Germinal center (tissue), 1 donor: ENCODE data around the gene ITGA6.

ENCODE experiments used
- DNase-seq: peaks from one replicate; pipeline ENCODE4 v3.0.0; 2012; ENCODE audit warnings: mixed read lengths, low spot score

ITGA6 gene

GRCh38 chr2:172465417-172466334, 38.3 kb downstream of the ITGA6 start:
- peak; percentile 47 for DNase-seq

DNA sequence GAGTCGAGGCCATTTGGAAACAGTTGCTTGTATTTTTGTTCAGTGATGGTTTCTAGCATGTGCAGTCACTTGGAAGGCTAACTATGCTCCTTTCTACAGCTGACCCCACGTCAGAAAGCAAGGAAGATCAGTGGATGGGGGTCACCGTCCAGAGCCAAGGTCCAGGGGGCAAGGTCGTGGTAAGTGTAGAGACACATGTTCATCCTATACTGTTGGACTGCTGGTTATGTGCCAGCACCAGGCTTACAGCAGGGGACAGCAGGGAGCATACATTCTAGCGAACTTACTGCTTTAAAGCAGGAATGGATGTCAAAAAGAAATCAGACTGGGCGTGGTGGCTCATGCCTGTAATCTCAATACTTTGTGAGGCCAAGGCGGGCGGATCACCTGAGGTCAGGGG, 40.0 kb downstream of the ITGA6 start:
- no peak for DNase-seq

- DNase-seq, result no peak
Observed at GRCh38 chr2:172470958-172471922, 43.9 kb downstream of the ITGA6 start.

GRCh38 chr2:172472446-172473033, 45.2 kb downstream of the ITGA6 start:
- DNase-seq, result no peak

DNA sequence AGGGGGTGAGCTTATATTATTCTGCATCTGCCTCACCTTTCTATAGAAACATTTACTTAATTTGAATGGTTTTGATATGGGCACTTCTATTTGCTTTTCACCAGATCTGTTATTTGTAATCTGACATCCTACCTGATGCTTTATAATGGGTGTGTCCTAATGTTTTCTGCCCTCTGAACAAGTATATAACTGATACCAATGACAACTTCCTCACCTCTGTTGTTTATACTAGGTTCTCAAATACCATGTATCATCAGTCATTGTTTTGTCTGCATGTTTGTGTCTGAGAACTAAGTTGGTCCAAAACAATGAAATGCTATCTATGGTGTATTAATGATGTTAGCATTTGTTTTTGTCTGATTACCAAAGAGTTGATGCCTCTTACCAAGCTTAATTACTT, 45.8 kb downstream of the ITGA6 start:
- DNase-seq, result no peak

GRCh38 chr2:172478353-172478752, 51.0 kb downstream of the ITGA6 start:
- DNase-seq, result no peak

- DNase-seq, result no peak
Observed at GRCh38 chr2:172480301-172481218, 53.2 kb downstream of the ITGA6 start.

DNA sequence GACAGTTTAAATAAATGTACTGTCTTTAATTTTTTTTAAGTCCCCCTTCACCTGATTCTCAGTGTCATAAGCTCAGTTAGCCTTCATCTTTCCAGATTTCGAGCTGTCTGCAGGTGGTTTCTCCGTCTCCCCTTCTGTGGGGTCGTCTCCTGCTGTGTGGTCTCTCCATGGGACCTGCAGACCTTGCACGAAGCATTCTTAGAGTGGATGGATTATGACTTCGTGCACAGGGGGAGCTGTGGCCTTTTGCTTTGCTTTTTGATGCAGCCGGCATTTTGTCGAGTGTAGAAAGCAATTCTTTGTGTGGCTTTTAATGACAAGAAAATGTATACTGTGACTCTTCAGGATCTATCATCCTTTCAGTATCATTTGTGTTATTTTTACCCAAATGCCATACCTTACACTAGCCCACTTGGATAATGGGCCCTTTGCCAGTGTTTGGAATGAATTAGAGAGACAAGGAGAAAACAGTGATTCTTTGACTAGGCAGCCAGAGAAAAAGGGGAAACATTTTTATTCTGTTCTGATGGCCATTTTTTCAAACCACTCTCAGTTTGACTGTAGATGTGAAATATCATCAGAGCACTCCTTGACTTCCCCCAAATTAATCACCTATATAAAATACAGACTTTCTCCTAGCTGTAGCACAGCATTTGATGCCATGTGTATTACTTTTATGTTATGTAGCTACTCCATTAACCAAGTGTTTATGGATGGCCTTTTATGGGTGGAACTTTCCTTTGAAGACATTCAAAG, 54.3 kb downstream of the ITGA6 start:
- DNase-seq, result no peak

GRCh38 chr2:172484253-172484652, 56.9 kb downstream of the ITGA6 start:
- no peak for DNase-seq

DNA sequence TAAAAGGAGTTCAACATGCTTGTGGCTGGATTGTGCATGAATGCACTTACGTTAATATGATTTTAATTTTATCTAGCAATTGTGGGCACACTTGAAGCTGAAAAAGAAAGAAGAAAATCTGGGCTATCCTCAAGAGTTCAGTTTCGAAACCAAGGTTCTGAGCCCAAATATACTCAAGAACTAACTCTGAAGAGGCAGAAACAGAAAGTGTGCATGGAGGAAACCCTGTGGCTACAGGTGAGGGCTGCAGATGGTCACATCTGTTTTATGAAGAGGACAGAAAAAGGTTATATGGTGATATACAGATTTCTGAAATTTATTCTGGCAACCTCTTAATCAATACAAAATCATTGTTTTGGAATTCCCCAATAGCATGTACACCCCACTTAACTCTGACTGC, 57.3 kb downstream of the ITGA6 start:
- no peak for DNase-seq

GRCh38 chr2:172488556-172488955, 61.2 kb downstream of the ITGA6 start:
- DNase-seq, result no peak

GRCh38 chr2:172489681-172490080, 62.3 kb downstream of the ITGA6 start:
- no peak for DNase-seq

DNA sequence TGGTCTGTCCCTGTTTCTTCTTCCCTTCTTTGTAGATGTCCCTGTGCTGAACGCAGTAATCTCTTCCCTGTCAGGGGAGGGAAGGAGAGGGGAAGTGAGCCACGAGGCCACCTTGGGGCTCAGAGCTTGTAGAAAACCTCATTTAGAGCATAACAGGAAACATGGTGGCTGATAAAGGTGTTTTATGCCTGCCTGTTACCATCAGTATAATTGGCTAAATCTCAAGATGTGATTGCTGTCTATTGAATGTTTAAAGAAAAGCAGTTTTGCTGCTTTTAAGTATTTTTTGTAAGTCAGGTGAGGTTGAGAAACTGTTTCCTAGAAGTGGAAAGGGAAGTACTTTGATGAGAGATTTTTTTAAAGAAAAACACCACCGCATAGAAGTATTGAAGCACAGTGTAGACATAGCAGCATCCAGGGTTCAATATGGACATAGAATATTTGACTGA, 68.8 kb downstream of the ITGA6 start:
- no peak for DNase-seq

- DNase-seq, result no peak
Observed at GRCh38 chr2:172507199-172507598, 79.8 kb downstream of the ITGA6 start.

- DNase-seq, result peak; percentile 8
Observed at GRCh38 chr2:172510088-172510487, 82.7 kb downstream of the ITGA6 start.

GRCh38 chr2:172510548-172510947, 83.2 kb downstream of the ITGA6 start:
- peak; percentile 5 for DNase-seq

GRCh38 chr2:172512810-172513523, 85.6 kb downstream of the ITGA6 start:
- no peak for DNase-seq

DNA sequence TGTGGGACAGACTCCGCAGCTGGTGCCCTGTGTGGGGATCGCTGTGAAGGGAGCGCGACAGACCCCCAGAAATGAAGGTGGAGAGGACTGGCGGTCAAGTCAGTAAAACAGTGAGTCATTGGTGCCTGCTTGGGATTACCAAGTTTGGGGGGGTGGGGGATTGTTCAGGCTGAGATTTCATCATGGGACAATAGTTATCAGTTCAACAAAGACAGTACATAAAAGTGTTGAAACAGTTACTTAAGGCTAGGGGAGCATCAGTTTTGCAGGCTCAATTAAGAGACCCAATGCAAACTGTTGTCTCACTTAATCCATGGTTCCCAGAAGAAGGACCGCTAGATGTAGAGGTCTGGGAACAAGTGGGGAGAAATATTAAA, 86.1 kb downstream of the ITGA6 start:
- no peak for DNase-seq

DNA sequence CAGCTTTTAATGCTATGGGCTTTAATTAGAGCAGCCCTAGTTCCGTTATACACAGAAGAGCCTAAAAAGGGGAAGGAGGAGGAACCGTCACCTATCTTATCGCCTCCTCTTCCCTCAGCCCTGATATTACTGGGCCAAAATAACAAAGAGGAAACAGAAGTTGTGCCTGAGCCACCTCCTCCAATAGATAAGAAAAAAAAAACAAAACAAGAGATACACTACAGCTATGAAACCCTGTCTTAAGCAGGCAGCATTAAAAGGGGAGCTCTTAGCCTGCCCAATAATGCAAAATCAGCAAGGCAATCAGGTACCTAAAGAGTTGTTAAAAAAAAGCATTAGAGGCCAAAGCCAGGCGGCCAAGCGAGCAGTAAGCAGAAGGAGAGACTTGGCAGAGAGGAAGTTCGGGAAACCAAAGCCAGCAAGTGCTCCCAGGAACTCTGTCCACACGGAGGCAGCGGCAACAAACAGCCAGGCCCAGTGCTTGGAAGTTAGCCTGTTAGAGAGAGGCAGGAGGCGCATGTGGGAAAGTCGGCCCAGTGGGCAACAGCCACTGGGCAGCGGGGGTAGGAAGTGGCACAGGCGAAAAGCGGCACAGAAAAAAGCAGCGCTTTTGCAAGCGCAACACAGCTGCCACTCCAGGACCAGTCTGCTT, 86.7 kb downstream of the ITGA6 start:
- DNase-seq, result peak; percentile 11
